Umbilical cord (tissue), 2 donors: Measurements from ENCODE around the gene SUZ12. TPM values are rescaled to one million over a fixed set of nuclear protein-coding genes. Genes with fewer than 3 reads are reported as not detected.
"Not testable (repeated sequence)": the region's sequence is repeated elsewhere in the genome, so short reads cannot be mapped to it uniquely, and the experiment has no call there.

Experiments used
- DNase-seq: peaks from one replicate; pipeline ENCODE4 v3.0.0-alpha.2; 2015; ENCODE audit warnings: low spot score
- total RNA-seq: library from RNA; depleted of rRNA; stranded (reverse); fragments of >200 nt; gene quantifications from one replicate; pipeline ENCODE4 v1.2.3, GENCODE V29; 2014; ENCODE audit warnings: low replicate concordance; ENCODE audit not compliant: insufficient read depth

The SUZ12 gene
- total RNA-seq, result 21.7 TPM

DNA sequence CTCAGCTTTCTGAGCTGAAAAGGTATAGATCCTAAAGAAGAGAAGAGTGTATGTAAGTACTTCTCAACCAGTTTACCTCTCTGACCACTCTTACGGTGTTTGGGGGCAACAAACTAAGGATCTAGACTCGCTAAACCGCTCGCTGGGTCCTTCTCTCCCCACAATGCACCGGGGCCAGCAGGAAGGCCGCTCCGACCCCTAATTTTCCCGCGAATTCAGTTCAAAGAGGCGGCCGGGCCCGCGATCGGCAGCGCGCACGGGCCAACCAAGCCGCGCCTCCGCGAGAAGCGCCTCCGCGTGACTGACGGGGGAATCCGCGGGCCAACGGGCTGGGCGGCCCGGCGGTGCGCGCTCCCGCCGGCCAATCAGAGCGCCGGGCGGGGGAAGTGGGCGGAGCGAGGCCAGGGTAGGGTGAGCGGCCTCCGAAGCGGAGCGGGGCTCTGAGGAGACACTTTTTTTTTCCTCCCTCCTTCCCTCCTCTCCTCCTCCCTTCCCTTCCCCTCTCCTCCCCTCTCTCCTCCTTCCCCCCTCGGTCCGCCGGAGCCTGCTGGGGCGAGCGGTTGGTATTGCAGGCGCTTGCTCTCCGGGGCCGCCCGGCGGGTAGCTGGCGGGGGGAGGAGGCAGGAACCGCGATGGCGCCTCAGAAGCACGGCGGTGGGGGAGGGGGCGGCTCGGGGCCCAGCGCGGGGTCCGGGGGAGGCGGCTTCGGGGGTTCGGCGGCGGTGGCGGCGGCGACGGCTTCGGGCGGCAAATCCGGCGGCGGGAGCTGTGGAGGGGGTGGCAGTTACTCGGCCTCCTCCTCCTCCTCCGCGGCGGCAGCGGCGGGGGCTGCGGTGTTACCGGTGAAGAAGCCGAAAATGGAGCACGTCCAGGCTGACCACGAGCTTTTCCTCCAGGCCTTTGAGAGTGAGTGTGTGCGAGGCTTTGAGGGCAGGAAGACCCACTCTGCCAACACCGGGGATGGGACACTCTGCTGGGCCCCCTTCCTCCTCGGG lies at the start of gene SUZ12:
SUZ12 (plus strand) TSS at position 393 of the 995 bp plus-strand sequence; CDS start at position 633, 240 bp downstream.
- DNase-seq, result peak; percentile 96

DNA sequence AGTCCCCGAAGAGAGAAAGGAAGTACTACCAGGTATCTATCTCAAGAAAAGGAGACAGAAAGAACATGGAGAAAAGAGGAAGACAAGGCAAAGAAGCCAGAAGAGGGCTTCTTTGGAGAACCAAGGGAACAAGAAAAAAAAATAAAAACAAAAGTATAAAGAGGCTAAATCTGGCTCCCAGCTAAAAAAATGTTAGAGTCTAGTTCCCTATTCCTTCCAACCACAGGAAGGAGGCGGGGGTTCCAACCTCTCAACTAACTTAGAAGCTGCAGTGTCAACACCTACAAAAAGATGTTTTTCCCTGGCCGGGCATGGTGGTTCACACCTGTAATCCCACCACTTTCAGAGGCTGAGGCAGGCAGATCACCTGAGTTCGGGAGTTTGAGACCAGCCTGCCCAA lies 48.7 kb upstream of the SUZ12 start:
- DNase-seq, result peak; percentile 31

DNA sequence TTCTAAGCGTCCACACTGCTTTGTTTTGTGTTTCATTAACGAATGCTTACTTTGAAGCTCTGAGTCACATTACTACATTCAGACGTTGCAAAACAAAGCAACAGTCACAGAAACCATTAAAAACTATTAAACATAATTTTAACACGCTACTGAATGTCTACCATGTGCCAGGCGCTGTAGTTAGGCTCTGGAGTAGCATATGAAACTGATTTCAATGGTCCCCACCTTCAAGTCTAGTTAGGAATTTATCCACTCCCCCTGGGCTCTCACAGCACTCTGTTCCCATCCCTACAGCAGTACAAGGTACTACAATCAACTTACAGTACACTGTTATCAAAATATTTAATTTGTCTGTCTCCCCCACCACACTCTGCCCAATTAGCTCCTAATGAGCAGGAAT lies 35.9 kb upstream of the SUZ12 start:
- no peak for DNase-seq

DNA sequence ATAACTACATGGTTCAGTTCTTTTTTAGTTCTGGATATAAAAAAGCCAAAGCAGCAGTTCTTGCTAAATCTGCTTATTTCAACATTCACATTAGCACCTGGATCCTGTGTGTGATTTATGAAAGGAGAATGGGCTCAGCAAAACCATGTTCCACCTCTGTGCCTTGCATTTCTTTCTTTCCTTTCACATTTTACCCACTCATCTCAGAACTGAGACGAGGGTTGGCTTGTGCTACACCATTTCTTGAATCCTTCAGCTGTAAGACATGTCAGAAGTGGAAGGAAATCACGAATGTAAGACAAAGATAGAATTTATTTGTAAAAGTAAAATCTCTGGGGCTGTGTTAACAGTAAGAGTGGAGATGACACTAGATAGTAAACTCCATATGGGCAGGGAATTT lies 34.1 kb upstream of the SUZ12 start:
- no peak for DNase-seq

DNA sequence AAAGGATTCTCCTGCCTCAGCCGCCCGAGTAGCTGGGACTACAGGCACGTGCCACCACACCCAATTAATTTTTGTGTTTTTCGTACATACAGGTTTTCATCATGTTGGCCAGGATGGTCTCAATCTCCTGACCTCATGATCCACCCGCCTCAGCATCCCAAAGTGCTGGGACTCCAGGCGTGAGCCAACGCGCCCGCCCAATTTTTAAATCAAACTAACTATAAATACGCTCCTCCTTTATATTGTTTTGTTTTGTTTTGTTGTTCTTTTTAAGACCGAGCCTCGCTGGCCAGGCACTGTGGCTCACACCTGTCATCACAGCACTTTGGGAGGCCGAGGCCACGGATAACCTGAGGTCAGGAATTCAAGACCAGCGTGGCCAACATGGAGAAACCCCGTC lies 33.4 kb upstream of the SUZ12 start:
- DNase-seq, result no peak

DNA sequence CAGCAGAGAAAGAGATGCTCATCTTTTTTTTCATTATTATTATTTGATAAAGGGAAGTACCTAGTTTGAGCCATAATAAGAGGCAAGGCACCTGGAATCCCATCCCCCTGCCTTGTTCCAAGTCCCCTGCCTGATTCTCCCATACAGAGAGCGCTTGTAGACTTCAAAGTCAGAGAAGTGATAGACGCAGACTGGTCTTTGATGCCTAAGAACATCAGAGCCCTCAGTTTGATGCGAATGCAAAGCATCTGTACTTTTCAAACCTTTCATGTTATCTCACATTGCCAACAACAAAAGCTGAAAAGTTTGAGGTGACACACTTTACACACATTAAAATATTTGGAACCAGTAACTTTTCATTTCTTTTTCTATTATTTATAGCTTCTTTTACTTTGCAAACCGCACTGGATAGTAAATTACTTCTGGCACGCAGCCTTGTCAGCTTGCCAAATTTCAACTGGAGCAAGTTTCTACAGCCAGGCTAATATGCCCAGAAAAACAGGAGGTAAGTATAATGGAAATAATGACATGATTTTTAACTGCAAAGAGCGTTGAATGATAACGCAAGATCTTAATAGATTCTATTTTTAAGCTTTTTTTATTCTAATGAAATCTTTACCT lies 29.4 kb upstream of the SUZ12 start:
- DNase-seq, result peak; percentile 70

DNA sequence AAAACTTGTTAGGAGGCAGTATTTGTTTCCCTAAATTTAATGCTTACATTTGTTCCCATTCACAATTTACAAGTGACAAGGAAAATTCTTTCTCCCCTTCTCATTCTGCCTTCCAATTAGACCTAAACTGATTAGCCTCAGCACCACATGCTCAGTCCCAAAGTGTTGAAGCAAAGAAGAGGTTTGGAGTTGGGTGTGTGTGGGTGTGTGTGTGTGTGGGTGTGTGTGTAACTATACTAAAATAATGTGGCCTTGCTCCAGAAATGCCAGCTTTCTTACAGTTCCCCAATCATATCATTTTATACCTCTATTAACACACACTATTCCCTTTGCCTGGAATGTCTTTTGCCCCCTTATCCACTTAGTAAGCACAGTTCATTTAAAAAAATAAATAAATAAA lies 28.4 kb upstream of the SUZ12 start:
- no peak for DNase-seq

DNA sequence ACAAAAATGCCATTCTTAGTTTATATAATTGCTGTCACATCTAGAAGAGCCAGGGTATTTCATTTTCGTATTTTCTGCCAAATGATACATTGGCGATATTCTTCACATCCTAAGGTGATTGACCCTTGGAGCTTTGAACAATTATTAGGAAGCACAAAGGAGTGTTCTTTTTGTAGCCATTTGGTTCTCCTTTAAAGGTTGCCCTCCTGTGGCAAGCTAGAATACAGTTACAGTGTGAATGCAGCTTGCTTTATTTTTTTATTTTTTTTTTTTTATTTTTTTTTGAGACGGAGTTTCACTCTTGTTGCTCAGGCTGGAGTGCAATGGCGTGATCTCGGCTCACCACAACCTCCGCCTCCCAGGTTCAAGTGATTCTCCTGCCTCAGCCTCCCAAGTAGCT lies 24.1 kb upstream of the SUZ12 start:
- DNase-seq, result not testable (repeated sequence)

DNA sequence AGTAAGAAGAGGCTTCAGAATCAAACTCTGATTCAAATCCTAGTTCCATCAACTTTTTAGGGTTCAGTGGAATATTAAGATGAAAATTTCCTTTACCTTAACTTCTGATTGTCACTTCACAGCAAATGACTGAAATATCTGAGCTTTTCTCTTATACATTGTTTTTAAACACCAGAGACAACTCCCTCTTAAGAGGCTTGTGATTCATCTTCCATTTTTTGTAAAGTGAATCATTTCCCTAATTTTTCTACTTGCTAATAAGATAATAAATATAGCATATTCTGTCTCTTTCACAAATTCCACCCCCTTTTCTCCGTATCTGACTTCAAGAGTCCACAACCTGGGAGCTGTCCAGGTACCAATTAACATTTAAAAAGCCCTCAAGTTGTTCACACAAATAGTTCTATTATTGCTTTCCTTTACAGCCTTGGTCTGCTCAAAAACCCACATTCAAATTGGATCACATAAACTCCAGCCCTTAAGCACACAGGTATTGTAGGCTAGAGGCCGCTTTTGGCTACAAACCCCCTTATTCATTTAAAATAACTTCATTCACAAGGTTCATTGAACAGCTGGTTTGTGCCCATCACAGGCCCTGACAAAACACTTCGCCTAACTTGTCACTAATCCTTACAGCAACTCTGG lies 21.2 kb upstream of the SUZ12 start:
- no peak for DNase-seq

DNA sequence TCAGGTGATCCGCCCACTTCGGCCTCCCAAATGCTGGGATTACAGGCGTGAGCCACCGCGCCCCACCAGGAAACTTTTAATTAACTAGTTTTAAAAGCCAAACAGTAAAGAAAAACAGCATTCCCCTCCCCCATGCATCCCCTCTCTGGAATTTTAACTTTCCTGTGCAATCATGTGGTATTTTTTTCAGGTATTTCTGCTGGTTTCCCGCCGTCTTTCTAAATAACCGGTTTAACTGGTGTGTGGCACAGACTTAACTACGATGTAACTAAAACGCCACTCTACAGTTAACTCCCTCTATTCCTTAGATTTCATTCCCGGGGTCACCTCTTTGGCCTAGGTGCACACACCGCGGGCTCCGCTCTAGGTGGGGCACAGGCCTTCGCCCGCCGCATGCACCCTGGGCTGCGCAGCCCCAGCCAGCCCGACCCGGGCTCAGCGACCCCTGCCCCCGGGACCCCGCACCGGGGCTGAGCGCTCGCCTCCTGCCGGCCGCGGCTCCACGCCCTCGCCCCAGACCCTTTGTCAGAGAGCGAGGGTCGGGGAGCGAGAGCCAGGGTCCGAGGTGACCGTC lies 20.2 kb upstream of the SUZ12 start:
- DNase-seq, result no peak

DNA sequence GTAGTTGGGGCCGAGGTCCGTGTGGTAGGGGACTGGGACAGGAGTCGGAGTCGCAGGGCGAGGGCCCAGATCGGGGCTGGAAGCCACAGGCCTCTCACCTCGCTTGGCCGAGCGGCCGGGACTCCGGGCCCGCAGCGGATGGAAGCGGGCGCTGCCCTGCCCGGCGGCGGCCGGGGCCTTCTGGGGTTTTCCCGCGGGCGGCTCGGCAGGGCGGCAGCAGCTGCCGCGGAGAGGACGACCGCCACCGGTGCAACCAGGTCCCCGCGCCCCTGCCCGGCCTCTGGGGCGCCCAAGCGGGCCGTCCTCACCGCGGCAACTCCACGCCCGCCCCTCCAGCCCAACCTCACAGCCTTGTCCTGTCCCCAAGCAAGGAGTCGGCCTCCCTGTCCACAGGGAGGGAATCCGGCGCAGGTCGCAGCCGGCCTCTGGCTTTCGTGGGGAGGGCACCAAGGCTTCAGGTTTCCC lies 19.7 kb upstream of the SUZ12 start:
- no peak for DNase-seq

DNA sequence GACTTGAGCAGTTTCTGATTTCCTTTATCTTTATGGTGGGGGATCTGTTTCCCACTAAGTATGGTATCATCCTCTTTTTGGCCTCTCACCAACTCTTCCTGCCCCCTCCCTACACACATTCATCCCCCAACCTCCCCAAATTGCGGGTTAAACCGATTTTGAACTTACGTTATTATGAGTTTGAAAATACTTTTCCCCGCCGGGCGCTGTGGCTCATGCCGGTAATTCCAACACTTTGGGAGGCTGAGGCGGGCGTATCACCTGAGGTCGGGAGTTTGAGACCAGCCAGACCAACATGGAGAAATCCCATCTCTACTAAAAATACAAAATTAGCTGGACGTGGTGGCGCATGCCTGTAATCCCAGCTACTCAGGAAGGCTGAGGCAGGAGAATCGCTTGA lies 19.1 kb upstream of the SUZ12 start:
- DNase-seq, result not testable (repeated sequence)

DNA sequence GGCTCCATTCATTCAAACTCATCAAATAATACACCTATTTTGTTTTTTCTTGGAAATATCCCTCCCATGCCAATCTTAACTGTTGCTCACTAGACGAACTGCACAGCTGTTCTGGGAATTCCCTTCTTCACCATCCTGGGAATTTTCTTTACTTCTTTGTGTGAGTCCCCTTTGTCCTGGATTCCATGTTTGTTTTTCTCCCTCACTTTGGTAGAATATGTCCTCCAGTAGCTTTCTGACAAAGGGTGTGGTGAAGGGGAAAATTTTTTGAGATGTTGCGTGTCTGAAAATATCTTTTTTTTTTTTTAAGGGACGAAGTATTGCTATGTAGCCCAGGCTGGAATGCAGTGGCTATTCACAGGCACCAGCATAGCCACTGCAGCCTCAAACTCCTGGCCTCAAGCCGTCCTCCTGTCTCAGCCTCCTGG lies 18.1 kb upstream of the SUZ12 start:
- no peak for DNase-seq

DNA sequence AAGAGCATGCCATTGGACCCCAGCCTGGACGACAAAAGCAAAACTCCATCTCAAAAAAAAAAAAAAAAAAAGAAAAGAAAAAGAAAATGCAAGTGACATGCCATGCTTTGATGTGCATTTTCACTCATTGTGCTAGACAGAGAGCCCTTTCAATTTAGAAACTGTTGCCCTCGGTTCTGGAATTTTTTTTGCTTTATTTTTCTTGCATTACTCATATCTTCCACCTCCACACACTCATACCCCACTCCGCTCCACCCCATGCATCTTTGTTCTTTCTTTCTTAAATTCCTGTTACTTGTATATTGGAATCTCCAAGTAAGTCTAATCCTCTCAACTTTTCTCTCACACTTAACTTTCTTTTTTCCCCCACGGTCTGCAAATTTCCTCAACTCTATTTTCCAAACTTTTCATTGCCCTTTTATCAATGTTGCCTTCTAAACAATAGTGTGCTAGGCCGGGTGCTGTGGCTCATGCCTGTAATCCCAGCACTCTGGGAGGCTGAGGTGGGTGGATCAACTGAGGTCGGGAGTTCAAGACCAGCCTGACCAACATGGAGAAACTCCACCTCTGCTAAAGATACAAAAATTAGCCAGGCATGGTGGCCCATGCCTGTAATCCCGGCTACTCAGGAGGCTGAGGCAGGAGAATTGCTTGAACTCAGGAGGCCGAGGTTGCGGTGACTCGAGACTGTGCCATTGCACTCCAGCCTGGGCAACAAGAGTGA lies 16.8 kb upstream of the SUZ12 start:
- no peak for DNase-seq

DNA sequence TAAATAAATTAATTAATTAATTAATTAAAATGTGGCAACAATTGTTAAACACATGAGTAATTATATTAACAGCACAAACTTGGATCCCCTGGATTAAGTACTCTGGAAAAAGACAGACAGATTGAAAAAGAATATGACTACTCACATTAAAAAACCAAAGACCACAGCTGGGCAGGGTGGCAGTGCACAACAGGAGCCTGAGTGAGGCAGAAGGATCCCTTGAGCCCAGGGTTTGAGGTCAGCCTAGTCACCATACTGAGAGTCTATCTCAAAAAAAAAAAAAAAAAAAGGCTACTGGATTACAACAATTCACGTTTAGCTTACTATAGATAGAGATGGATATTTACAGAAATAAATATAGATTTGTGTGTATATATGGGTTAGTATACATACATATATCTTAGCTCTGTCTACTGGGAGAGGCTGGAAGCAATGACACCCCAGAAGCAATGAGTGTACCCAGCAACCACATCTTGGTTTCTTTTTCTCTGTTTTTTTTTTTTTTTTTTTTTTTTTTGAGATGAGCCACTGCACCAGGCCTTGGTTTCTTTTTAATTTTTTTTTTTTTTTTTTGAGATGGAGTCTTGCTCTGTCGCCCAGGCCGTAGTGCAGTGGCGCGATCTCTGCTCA lies 10.6 kb upstream of the SUZ12 start:
- DNase-seq, result no peak

DNA sequence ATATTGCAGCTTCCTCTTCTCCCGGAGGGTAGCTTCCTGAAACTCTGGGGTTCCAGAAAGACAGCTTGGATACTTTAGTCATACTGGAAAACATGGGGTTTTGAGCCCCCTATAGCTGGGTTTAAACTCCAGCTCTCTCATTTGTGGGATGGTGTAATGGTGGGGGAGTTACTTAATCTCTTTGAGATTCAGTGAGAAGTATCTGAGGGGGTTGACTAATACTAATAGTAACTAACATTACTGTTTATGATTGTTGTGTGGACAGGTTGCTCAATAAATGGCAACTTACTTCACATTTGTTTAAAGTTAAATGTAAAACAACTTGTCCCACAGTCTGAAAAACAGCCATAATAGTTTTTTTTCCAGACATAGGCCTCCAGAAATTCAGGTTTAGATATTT lies 5.1 kb upstream of the SUZ12 start:
- DNase-seq, result no peak

DNA sequence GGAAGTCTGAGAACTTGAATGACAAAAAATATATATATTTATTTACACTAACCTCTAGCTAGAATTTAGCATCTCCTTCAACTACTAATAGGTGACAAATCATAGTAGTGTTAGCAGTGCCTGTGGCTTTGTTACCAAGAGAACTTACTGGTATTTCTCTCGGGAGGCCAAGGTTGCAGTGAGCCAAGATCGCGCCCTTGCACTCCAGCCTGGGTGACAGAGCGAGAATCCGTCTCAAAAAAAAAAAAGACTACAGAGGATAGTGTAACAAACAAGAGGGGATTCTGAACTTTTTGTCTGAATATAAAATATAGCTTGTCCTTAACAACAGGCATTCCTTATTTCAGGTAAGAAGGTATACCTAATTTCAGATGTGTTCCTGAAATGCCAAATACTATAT lies 1.3 kb upstream of the SUZ12 start:
- DNase-seq, result no peak

DNA sequence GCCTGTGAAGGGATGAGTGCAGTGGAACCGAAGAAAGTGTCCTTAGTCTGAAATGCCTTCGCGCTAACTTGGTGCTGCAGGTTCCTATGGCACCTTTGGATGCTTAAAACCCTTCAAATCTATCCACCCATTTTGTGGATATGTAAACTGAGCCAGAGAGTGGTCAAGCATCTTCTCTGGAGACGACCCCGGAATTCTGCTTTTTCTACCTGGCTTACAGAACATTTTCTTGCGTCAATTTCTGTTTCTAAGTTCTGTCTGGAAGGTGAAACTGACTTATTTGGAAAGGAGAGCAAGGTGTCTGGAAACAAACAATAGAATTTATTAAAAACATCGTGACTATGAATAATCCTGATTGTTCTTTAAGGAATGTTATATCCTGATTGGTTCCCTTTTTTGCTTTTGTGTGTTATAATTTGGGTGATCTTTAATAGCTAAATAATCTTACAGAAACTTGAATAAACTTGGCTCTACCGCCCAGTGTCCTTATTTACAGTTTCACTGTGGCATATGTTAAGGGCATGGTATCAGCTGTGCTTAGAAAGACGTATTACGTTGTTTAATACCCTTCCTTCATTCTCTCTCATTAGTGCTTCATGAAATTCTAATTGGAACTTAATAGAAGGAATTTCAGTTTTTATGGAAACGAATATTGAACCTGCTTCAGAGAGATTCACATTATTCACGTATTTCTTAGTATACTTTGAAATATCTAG lies 1.3 kb downstream of the SUZ12 start:
- DNase-seq, result not testable (repeated sequence)

DNA sequence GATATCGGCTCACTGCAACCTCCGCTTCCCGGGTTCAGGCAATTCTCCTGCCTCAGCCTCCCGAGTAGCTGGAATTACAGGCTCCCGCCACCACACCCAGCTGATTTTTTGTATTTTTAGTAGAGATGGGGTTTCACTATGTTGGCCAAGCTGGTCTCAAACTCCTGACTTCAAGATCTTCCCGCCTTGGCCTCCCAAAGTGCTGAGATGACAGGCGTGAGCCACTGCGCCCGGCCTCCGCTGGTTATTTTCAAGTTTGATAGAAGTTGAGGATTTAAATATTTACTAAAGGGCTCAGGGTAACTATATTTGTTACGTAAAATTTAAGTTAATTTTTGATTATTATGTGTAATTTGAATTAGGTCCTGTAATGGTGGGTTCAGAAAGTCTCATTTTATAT lies 5.1 kb downstream of the SUZ12 start:
- DNase-seq, result not testable (repeated sequence)

DNA sequence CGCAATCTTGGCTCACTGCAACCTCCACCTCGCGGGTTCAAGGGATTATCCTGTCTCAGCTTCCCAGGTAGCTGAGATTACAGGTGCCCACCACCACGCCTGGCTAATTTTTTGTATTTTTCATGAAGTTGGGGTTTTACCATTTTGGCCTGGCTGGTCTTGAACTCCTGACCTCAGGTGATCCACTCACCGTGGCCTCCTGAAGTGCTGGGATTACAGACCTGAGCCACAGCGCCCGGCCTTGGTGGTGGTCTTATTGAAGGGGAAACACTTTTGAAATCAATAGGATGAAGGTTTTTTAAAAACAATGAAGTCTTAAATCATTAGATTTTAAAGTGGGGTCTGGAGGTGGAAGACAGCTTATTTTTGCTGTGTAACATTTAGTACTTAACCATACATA lies 5.6 kb downstream of the SUZ12 start:
- not testable (repeated sequence) for DNase-seq
